OCI-LY7 (cell line): ENCODE measurements around the gene ZXDC. TPM values are rescaled to one million over a fixed set of nuclear protein-coding genes. Genes with fewer than 3 reads are reported as not detected.

Source experiments
- BruUV-seq: library from RNA; stranded (reverse); fragments of 400-500 nt; replicated peaks from 2 replicates; lab custom pipeline; 2021; lab: Mats Ljungman, UMichigan
- CTCF ChIA-PET: fragments of 300-600 bp; sonication (Branson Sonifier 250); formaldehyde crosslinking; loops from one replicate; lab custom pipeline; 2022; ENCODE audit warnings: antibody characterized with exemption; ENCODE audit not compliant: unreplicated experiment; lab: Charles Lee
- POLR2A ChIA-PET: fragments of 300-600 bp; sonication (Branson Sonifier 250); formaldehyde crosslinking; loops from one replicate; lab custom pipeline; 2022; ENCODE audit warnings: antibody characterized with exemption; lab: Charles Lee
- DNase-seq: peaks from one replicate; pipeline ENCODE4 v3.0.0-alpha.2; 2015; ENCODE audit warnings: low spot score
- H2AFZ ChIP-seq: fragments of 200-600 bp; sonication (generic), shearing (Covaris generic); 2 replicates; pipeline ENCODE4 v1.6.1; 2014; ENCODE audit warnings: mild to moderate bottlenecking, antibody characterized with exemption, low read length, moderate library complexity
- H3K27ac ChIP-seq: fragments of 200-600 bp; sonication (generic); 2 replicates; pipeline ENCODE4 v1.5.1; 2014; ENCODE audit warnings: mixed run types, low read depth, mild to moderate bottlenecking, moderate library complexity, low read length, inconsistent platforms; ENCODE audit not compliant: poor library complexity, severe bottlenecking
- H3K36me3 ChIP-seq: fragments of 200-600 bp; sonication (generic); 2 replicates; pipeline ENCODE4 v1.6.1; 2014; ENCODE audit warnings: mild to moderate bottlenecking, antibody characterized with exemption, low read length, moderate library complexity, mixed read lengths; ENCODE audit not compliant: insufficient read depth
- H3K4me1 ChIP-seq: fragments of 200-600 bp; sonication (generic); 2 replicates; pipeline ENCODE4 v1.5.1; 2014; ENCODE audit warnings: mild to moderate bottlenecking, low read length; ENCODE audit not compliant: insufficient read depth, poor library complexity, severe bottlenecking
- H3K4me2 ChIP-seq: fragments of 200-600 bp; sonication (generic); 2 replicates; pipeline ENCODE4 v1.6.1; 2014; ENCODE audit warnings: mild to moderate bottlenecking, low read length
- H3K4me3 ChIP-seq: fragments of 200-600 bp; sonication (generic); 2 replicates; pipeline ENCODE4 v1.5.1; 2014; ENCODE audit warnings: mild to moderate bottlenecking, low read depth, low read length; ENCODE audit not compliant: poor library complexity, severe bottlenecking
- H3K79me2 ChIP-seq: fragments of 200-600 bp; sonication (generic); 2 replicates; pipeline ENCODE4 v1.6.1; 2016; ENCODE audit warnings: low read depth, mild to moderate bottlenecking, low read length, moderate library complexity, mixed read lengths; ENCODE audit not compliant: insufficient read depth
- H3K9me2 ChIP-seq: fragments of 200-600 bp; sonication (generic); 2 replicates; pipeline ENCODE4 v1.6.1; 2016; ENCODE audit warnings: mild to moderate bottlenecking, low read length, mixed read lengths; ENCODE audit not compliant: insufficient read depth
- H3K9me3 ChIP-seq: fragments of 200-600 bp; sonication (generic); 2 replicates; pipeline ENCODE4 v1.6.1; 2014; ENCODE audit warnings: mild to moderate bottlenecking, mixed run types, low read length, mixed read lengths
- H4K20me1 ChIP-seq: fragments of 200-600 bp; sonication (generic); 2 replicates; pipeline ENCODE4 v1.6.1; 2014; ENCODE audit warnings: mild to moderate bottlenecking, antibody characterized with exemption, low read length, moderate library complexity, mixed read lengths; ENCODE audit not compliant: insufficient read depth
- EZH2phosphoT487 ChIP-seq: fragments of 200-600 bp; sonication (generic); IDR thresholded peaks from 2 replicates; pipeline ENCODE4 v1.6.1; 2018; ENCODE audit warnings: low read depth, borderline replicate concordance, mild to moderate bottlenecking, mixed run types, antibody characterized with exemption, low read length, moderate library complexity, mixed read lengths
- intact Hi-C: fragments of 100-400 bp; cut with micrococcal nuclease; formaldehyde crosslinking; loops from one replicate; pipeline ENCODE4 v1.10.0; 2022; ENCODE audit not compliant: unreplicated experiment
- total RNA-seq, 2 experiments: library from RNA; depleted of rRNA in 1 of 2; stranded (reverse); fragments of >200 nt in 1 of 2; shearing (Covaris generic) in 1 of 2; gene quantifications; 2 replicates each; pipeline ENCODE4 v1.2.3, GENCODE V29; 2014 to 2022
- TF ChIP-seq, protein P1 (sequence below): fragments of 200-600 bp; sonication (generic); conservative IDR thresholded peaks from 2 replicates; pipeline ENCODE4 v1.5.1; 2014; ENCODE audit warnings: mild to moderate bottlenecking, antibody characterized with exemption, low read length, moderate library complexity, mixed read lengths

ZXDC gene
- total RNA-seq, 2 experiments from 2014 or later = 32.2 to 34.9 TPM

GRCh38 chr3:126397610-126398422, 77.9 kb downstream of the ZXDC start:
- no TSS peak for BruUV-seq
- no peak for TF ChIP-seq EZH2phosphoT487
- TF ChIP-seq, protein P1, sequence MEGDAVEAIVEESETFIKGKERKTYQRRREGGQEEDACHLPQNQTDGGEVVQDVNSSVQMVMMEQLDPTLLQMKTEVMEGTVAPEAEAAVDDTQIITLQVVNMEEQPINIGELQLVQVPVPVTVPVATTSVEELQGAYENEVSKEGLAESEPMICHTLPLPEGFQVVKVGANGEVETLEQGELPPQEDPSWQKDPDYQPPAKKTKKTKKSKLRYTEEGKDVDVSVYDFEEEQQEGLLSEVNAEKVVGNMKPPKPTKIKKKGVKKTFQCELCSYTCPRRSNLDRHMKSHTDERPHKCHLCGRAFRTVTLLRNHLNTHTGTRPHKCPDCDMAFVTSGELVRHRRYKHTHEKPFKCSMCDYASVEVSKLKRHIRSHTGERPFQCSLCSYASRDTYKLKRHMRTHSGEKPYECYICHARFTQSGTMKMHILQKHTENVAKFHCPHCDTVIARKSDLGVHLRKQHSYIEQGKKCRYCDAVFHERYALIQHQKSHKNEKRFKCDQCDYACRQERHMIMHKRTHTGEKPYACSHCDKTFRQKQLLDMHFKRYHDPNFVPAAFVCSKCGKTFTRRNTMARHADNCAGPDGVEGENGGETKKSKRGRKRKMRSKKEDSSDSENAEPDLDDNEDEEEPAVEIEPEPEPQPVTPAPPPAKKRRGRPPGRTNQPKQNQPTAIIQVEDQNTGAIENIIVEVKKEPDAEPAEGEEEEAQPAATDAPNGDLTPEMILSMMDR = no peak
- ChIA-PET CTCF (no interaction called here), POLR2A (no interaction called here)
- Histone ChIP-seq H4K20me1 (no peaks in the 10 kb centered on the region), H3K4me1 (peaks cover 10% of the 10 kb centered on the region), H3K27ac (no peak overlapping the region), H3K4me2 (no peak overlapping the region), H3K79me2 (no peaks in the 10 kb centered on the region), H3K9me2 (no peaks in the 10 kb centered on the region), H2AFZ (no peak overlapping the region), H3K36me3 (no peaks in the 10 kb centered on the region), H3K9me3 (no peaks in the 10 kb centered on the region), H3K4me3 (no peak overlapping the region)
- DNase-seq = no peak
- intact Hi-C loops = no loop called here

DNA sequence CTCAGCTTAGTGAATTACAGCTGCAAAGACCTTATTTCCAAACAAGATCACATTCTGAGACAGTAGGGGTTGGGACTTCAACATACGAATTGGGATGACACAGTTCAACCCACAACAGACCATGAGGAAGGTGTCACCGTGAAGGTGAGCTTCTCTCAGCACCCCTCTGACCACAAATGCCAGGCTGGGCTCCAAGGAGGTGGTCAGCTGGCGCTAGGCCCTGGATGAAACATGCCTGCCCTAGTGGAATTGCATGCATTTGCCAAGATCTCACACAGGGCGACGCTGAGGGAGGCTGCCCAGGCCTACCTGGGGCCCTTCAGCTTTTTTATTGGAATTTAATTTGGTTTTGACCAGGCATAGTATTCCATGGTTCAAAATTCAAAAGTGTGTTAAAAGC, 79.2 kb downstream of the ZXDC start:
- no peaks in the 10 kb centered on the region for H3K9me2 ChIP-seq
- H3K27ac ChIP-seq = no peak overlapping the region
- H3K9me3 ChIP-seq = no peaks in the 10 kb centered on the region
- no peak overlapping the region for H2AFZ ChIP-seq
- H3K4me1 ChIP-seq = peaks cover 10% of the 10 kb centered on the region
- ChIA-PET CTCF (interaction anchor here (0.5 kb wide), 1 partner anchor 266 kb away, joined by 9 read pairs; no protein-coding TSS in a partner anchor), POLR2A (interaction anchor here (0.5 to 0.6 kb wide), 3 partner anchors 156 to 1925 kb away, joined by 3 to 4 read pairs (median 3); no protein-coding TSS in a partner anchor)
- no peak for DNase-seq
- no TSS peak for BruUV-seq
- H3K4me2 ChIP-seq = no peak overlapping the region
- TF ChIP-seq, protein P1 = no peak
- no peak for TF ChIP-seq EZH2phosphoT487
- H3K79me2 ChIP-seq = no peaks in the 10 kb centered on the region
- no peak overlapping the region for H3K4me3 ChIP-seq
- intact Hi-C loops = no loop called here
- H3K36me3 ChIP-seq = no peaks in the 10 kb centered on the region
- no peaks in the 10 kb centered on the region for H4K20me1 ChIP-seq
